Choroid plexus epithelial cell (primary cell): ENCODE results near the gene ADAMTS17.

Experiments
- DNase-seq: peaks from one replicate; pipeline ENCODE4 v3.0.0-alpha.2; 2010; ENCODE audit warnings: low read depth
- H3K4me3 ChIP-seq: 2 replicates; pipeline ENCODE4 v1.5.1; 2011; ENCODE audit warnings: low read depth, mild to moderate bottlenecking, control low read depth, low read length, moderate library complexity
- TF ChIP-seq, protein P1 (sequence below): conservative IDR thresholded peaks from 2 replicates; pipeline ENCODE4 v1.5.1; 2011; ENCODE audit warnings: low read depth, mild to moderate bottlenecking, control low read depth, inconsistent platforms, low read length, moderate library complexity

ADAMTS17 gene

DNA sequence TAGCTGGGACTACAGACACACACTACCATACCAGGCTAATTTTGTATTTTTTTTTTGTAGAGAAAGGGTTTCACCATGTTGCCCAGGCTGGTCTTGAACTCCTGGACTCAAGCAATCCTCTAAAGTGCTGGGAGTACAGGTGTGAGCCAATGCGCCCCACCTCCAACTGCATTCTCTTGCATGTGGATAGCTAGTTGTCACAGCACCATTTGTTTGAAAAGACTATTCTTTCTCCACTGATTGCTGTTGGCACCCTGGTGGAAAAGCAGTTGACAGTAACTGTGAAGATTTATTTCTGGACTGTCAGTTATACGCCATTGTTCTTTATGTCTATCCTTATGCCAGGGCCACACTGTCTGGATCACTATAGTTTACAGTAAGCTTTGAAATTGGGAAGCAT is 303.9 kb downstream of the ADAMTS17 start:
- DNase-seq, result no peak
- TF ChIP-seq, protein P1, sequence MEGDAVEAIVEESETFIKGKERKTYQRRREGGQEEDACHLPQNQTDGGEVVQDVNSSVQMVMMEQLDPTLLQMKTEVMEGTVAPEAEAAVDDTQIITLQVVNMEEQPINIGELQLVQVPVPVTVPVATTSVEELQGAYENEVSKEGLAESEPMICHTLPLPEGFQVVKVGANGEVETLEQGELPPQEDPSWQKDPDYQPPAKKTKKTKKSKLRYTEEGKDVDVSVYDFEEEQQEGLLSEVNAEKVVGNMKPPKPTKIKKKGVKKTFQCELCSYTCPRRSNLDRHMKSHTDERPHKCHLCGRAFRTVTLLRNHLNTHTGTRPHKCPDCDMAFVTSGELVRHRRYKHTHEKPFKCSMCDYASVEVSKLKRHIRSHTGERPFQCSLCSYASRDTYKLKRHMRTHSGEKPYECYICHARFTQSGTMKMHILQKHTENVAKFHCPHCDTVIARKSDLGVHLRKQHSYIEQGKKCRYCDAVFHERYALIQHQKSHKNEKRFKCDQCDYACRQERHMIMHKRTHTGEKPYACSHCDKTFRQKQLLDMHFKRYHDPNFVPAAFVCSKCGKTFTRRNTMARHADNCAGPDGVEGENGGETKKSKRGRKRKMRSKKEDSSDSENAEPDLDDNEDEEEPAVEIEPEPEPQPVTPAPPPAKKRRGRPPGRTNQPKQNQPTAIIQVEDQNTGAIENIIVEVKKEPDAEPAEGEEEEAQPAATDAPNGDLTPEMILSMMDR, result no peak
- no peak overlapping the region for H3K4me3 ChIP-seq

DNA sequence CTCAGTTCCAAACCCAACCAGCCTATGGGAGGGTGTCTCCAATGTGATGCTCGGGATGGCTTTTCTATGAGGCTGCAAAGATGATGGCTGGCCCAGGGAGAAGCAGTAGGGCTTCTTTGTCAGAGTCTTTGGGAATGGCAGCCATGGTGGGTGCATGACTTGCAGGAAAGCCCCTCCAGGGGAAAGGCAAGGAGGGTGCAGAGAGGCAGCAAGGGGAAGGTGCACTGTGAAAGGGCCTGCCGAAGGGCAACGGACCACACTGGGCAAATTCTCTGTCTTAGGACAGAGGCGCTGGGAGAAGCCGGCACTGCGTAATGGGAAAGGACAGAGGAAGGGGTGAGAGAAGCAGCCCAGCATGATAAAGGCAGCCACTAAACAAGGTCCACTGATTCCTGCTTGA is 305.8 kb downstream of the ADAMTS17 start:
- no peak overlapping the region for H3K4me3 ChIP-seq
- DNase-seq, result no peak
- TF ChIP-seq, protein P1, result no peak

DNA sequence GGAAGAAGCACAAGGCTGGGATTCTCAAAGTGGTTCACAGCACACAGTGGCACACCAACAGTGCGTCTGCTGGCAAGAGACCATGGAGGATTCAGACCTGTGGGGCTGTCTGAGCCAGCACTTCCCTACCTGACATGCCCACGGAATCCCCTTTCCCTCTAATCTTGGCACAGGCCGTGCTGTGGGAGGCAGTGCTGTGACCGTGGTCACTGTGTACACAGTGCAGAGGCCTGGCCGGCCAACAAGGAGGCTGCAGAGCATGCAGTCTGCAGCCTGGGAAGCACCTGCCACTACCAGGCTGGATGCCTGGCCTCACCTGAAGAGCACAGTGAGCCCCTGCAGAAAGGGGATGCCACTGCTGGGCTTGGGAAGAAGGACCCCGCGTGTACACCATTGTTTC is 307.6 kb downstream of the ADAMTS17 start:
- no peak for DNase-seq
- TF ChIP-seq, protein P1, result no peak
- H3K4me3 ChIP-seq, result no peak overlapping the region

DNA sequence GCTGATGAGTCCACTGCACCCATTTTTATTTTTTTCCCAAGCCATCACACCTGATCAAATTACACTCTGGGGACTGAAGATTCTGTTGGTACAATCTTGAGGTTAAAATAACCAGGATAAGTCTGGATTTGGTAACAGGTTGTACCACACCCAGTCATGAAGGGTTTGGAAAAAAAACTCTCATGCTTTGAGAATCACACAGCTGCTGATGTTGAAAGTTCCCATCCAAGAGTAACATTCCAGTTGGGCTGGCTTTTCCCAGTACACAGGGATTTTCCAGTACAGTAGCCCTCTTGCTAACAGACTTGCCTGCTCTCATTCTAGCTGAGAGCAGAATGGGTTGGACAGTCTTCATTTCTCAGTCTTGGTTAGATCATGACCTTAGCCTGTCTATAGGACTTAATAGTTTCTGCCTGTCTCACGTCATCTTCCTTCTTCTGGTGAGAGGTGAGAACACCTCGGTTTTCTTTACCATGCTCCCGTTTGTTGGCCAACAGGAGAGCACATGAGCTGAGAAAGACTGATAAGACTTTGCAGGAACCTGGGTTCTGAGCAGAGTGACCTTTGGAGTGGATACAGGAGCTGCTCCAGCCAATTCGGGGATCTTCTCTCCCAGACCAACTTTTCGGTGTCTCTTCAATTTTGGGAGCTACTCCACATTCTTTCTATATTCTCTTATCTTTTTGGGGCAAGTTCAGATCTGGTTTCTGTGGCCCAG is 308.5 kb downstream of the ADAMTS17 start:
- no peak for DNase-seq
- TF ChIP-seq, protein P1, result no peak
- H3K4me3 ChIP-seq, result no peak overlapping the region

DNA sequence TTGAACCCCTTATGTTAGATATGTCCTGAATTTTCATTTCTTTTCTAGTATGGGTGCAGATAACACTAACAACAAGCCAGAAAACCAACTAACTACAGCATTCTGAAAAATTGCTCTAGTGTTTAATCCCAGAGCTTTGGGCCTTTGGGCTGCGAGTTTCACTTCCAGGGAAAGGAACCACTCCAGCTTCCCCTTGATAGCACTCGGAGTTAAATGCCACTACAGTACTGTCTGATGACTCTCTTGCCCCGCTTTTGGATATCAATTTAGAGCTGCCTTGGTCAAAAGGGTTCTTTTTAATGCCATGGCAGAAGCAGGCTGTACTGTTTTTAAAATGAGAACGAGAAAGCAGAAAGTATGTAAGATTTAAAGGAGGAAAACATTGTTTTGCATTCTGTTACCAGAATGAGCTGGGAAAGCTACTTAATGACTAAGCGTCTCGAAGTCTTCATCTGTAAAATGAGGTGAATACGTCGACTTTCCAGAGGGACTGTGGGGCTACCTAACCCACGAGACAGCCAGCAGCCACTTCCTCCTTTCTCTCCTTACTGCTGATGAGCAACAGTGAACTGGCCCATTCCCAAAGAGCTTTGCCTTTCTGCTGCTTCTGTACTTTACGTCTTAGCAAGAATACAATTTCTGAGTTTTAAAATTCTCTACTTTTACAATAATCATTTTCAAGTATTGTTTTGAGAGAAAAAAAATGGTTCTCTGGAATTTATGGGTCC is 309.3 kb downstream of the ADAMTS17 start:
- DNase-seq, result no peak
- H3K4me3 ChIP-seq, result no peak overlapping the region
- TF ChIP-seq, protein P1, result no peak

DNA sequence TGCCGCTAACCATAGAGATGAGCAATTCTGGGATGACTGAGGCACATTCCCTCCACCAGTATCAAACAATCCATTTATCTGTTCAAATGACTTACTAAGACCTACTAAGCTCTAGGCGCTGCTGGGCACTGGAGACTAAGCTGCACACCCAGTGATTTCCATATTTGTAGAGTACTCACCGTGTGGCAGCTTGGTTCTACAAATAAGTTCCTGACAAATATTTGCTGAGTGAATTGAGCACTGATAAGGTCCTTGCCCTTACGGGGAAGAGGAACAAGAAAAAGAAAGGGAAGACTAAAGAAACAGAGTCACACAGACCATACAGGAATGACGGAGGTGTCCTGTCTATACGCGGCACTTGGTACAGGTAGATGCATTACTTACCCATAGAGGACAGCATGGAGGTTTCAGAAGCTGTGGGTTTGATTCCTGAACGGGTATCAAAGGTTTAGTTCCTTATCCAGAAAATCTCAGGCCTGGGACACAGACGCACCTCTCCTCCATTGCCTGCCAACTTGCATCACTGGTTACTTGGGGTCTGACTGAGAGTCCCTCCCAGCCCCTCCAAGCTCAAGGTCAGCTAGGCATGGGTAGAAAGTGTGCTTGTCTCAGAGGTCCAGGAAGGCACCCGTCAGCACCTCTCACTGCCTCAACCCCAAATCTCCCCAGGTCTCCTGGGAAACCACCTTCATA is 310.0 kb downstream of the ADAMTS17 start:
- TF ChIP-seq, protein P1, result no peak
- no peak for DNase-seq
- H3K4me3 ChIP-seq, result no peak overlapping the region
